HCT116 (cell line): ENCODE results near the gene LMLN. TPM values are rescaled to one million over a fixed set of nuclear protein-coding genes. Genes with fewer than 3 reads are reported as not detected.

ENCODE experiments used
- ATAC-seq: fragments of 200-7000 bp; cut with Tn5 transposase; 2 replicates; pipeline ENCODE4 v1.9.1; 2020; ENCODE audit warnings: mild to moderate bottlenecking, moderate library complexity
- BruUV-seq: library from RNA; stranded (reverse); fragments of 400-500 nt; replicated peaks from 2 replicates; lab custom pipeline; 2021; lab: Mats Ljungman, UMichigan
- CTCF ChIA-PET: fragments of 300-600 bp; sonication (Branson Sonifier 250); formaldehyde crosslinking; loops from one replicate; lab custom pipeline; 2021; ENCODE audit warnings: antibody characterized with exemption; lab: Charles Lee
- POLR2A ChIA-PET: fragments of 300-600, 350-600 bp; sonication (Branson Sonifier 250); formaldehyde crosslinking; loops from one replicate; lab custom pipeline; 2021; ENCODE audit warnings: antibody characterized with exemption; lab: Charles Lee
- RAD21 ChIA-PET, 2 experiments: fragments of 300-600 bp; sonication (Branson Sonifier 250); formaldehyde crosslinking; loops; one replicate each; lab custom pipeline; 2023; ENCODE audit warnings: low total read pairs in 2 of 2; ENCODE audit not compliant: uncharacterized antibody in 2 of 2, unreplicated experiment in 2 of 2, low non-redundant PET in 1 of 2; lab: Charles Lee
- DNase-seq: peaks from one replicate; pipeline ENCODE4 v3.0.0-alpha.2; 2010; ENCODE audit warnings: low read depth, low spot score
- H2AFZ ChIP-seq: fragments of 200-600 bp; shearing (Covaris generic), sonication (generic); 2 replicates; pipeline ENCODE4 v1.6.1; 2017; ENCODE audit warnings: low read depth, mixed run types, mixed read lengths, antibody characterized with exemption, low read length; ENCODE audit not compliant: poor library complexity, severe bottlenecking
- H3K27ac ChIP-seq: 2 replicates; pipeline ENCODE4 v1.5.1; 2012; ENCODE audit warnings: low read depth, low read length
- H3K27me3 ChIP-seq: fragments of 200-600 bp; sonication (generic); 2 replicates; pipeline ENCODE4 v1.6.1; 2016; ENCODE audit warnings: mixed run types, low read length, mixed read lengths; ENCODE audit not compliant: insufficient read depth
- H3K36me3 ChIP-seq, 2 experiments: fragments of 200-500 bp in 1 of 2; fragments of 200-600 bp in 1 of 2; sonication (Bioruptor generic) in 1 of 2; sonication (generic) in 1 of 2; 2 replicates each; pipeline versions ENCODE4 v1.5.1 to v1.6.1; 2014 to 2016; ENCODE audit warnings: low read length in 2 of 2, inconsistent platforms in 1 of 2, mixed read lengths in 1 of 2, mixed run types in 1 of 2; ENCODE audit not compliant: insufficient read depth in 2 of 2, control insufficient read depth in 1 of 2
- H3K4me1 ChIP-seq, 2 experiments: fragments of 200-600 bp in 1 of 2; sonication (generic) in 1 of 2; 2 replicates each; pipeline versions ENCODE4 v1.5.1 to v1.6.1; 2012 to 2017; ENCODE audit warnings: low read length in 2 of 2, inconsistent platforms in 1 of 2, mild to moderate bottlenecking in 1 of 2, mixed read lengths in 1 of 2, mixed run types in 1 of 2, moderate library complexity in 1 of 2; ENCODE audit not compliant: insufficient read depth in 2 of 2, control insufficient read depth in 1 of 2
- H3K4me2 ChIP-seq: fragments of 200-600 bp; sonication (generic); 2 replicates; pipeline ENCODE4 v1.6.1; 2017; ENCODE audit warnings: mixed run types, low read length, mixed read lengths
- H3K4me3 ChIP-seq, 2 experiments: fragments of 200-600 bp in 1 of 2; sonication (generic) in 1 of 2; replicated peaks in 1 of 2; 2 replicates each; pipeline ENCODE4 v1.5.1; 2011 to 2016; ENCODE audit warnings: low read length in 2 of 2, control low read depth in 1 of 2, low read depth in 1 of 2, mild to moderate bottlenecking in 1 of 2, mixed read lengths in 1 of 2, mixed run types in 1 of 2
- H3K79me2 ChIP-seq: fragments of 200-600 bp; sonication (generic); 2 replicates; pipeline ENCODE4 v1.6.1; 2017; ENCODE audit warnings: mild to moderate bottlenecking, mixed run types, low read length, moderate library complexity, mixed read lengths; ENCODE audit not compliant: insufficient read depth
- H3K9ac ChIP-seq: fragments of 200-600 bp; sonication (generic); 2 replicates; pipeline ENCODE4 v1.6.1; 2016; ENCODE audit warnings: low read length, mixed read lengths
- H3K9me2 ChIP-seq: fragments of 200-600 bp; sonication (generic), shearing (Covaris generic); 2 replicates; pipeline ENCODE4 v1.6.1; 2017; ENCODE audit warnings: mixed run types, mild to moderate bottlenecking, moderate library complexity; ENCODE audit not compliant: insufficient read depth
- H3K9me3 ChIP-seq, 2 experiments: fragments of 200-500 bp in 1 of 2; fragments of 200-600 bp in 1 of 2; sonication (Bioruptor generic) in 1 of 2; sonication (generic) in 1 of 2; 2 replicates each; pipeline ENCODE4 v1.6.1; 2014 to 2017; ENCODE audit warnings: low read length in 2 of 2, mixed read lengths in 2 of 2, inconsistent platforms in 1 of 2, low read depth in 1 of 2, mild to moderate bottlenecking in 1 of 2, mixed run types in 1 of 2, moderate library complexity in 1 of 2; ENCODE audit not compliant: control insufficient read depth in 1 of 2, insufficient read depth in 1 of 2
- H4K20me1 ChIP-seq: fragments of 200-600 bp; sonication (generic), shearing (Covaris generic); 2 replicates; pipeline ENCODE4 v1.6.1; 2017; ENCODE audit warnings: mixed run types, mild to moderate bottlenecking, moderate library complexity; ENCODE audit not compliant: insufficient read depth
- ATF3 ChIP-seq: IDR thresholded peaks from 2 replicates; pipeline ENCODE4 v1.6.1; 2012
- CBX3 ChIP-seq: IDR thresholded peaks from 2 replicates; pipeline ENCODE4 v1.6.1; 2012; ENCODE audit warnings: low read depth
- EGR1 ChIP-seq: IDR thresholded peaks from 2 replicates; pipeline ENCODE4 v1.6.1; 2012; ENCODE audit warnings: low read depth
- FOSL1 ChIP-seq: IDR thresholded peaks from 2 replicates; pipeline ENCODE4 v1.6.1; 2012; ENCODE audit warnings: low read depth
- POLR2AphosphoS5 ChIP-seq: IDR thresholded peaks from 2 replicates; pipeline ENCODE4 v1.6.1; 2011; ENCODE audit warnings: mild to moderate bottlenecking, low read depth, low read length, moderate library complexity
- SIN3A ChIP-seq: IDR thresholded peaks from 2 replicates; pipeline ENCODE4 v1.6.1; 2012; ENCODE audit warnings: low read depth
- intact Hi-C: fragments of 100-400 bp; cut with micrococcal nuclease; formaldehyde crosslinking; loops from 2 replicates; pipeline ENCODE4 v1.10.0; 2022
- total RNA-seq: library from RNA; stranded (reverse); gene quantifications from one replicate; pipeline ENCODE4 v1.2.1, GENCODE V29; 2021; ENCODE audit not compliant: unreplicated experiment

The LMLN gene
- total RNA-seq, 1 experiment from 2014 or later, result 7.2 TPM

GRCh38 chr3:198018416-198018815, 58.4 kb downstream of the LMLN start:
- BruUV-seq, result no TSS peak
- Histone ChIP-seq H3K9me2 (no peaks in the 10 kb centered on the region; the same call in 1 of the 2 replicates), H3K27ac (no peak overlapping the region), H3K27me3 (no peaks in the 10 kb centered on the region), H3K36me3 (no peaks in the 10 kb centered on the region), H2AFZ (no peak overlapping the region), H3K9me3 (no peaks in the 10 kb centered on the region), H3K79me2 (no peaks in the 10 kb centered on the region), H3K4me3 (no peak overlapping the region), H3K9ac (no peak overlapping the region), H4K20me1 (no peaks in the 10 kb centered on the region), H3K4me1 (no peaks in the 10 kb centered on the region), H3K4me2 (no peak overlapping the region)
- ATAC-seq (no peak), DNase-seq (no peak)
- TF ChIP-seq ATF3 (no peak), SIN3A (no peak)
- intact Hi-C loops, result no loop called here
- RAD21 ChIA-PET, result no interaction called here
- POLR2A ChIA-PET, result no interaction called here
- CTCF ChIA-PET, result no interaction called here

GRCh38 chr3:198019115-198019514, 59.1 kb downstream of the LMLN start:
- intact Hi-C loops, result no loop called here
- Histone ChIP-seq H3K36me3 (no peaks in the 10 kb centered on the region), H3K27me3 (no peaks in the 10 kb centered on the region), H3K9me3 (no peaks in the 10 kb centered on the region), H2AFZ (no peak overlapping the region), H3K9me2 (no peaks in the 10 kb centered on the region; the same call in 1 of the 2 replicates), H3K4me2 (no peak overlapping the region), H3K4me3 (no peak overlapping the region), H3K4me1 (no peaks in the 10 kb centered on the region), H3K9ac (no peak overlapping the region), H3K79me2 (no peaks in the 10 kb centered on the region), H3K27ac (no peak overlapping the region), H4K20me1 (no peaks in the 10 kb centered on the region)
- no TSS peak for BruUV-seq
- ChIA-PET RAD21 (no interaction called here), POLR2A (no interaction called here), CTCF (interaction anchor here (1.5 kb wide), 1 partner anchor 62 kb away, joined by 3 read pairs; no protein-coding TSS in a partner anchor)
- TF ChIP-seq ATF3, result no peak
- TF ChIP-seq EGR1, result no peak
- TF ChIP-seq FOSL1, result no peak
- no peak for TF ChIP-seq CBX3
- TF ChIP-seq POLR2AphosphoS5, result no peak
- no peak for DNase-seq
- no peak for ATAC-seq
